Uterus (tissue), 2 donors: Measurements from ENCODE around the gene GPR63.

Source experiments
- POLR2A ChIP-seq, 2 donors: fragments of 450-650 bp; IDR thresholded peaks; one replicate each; pipeline ENCODE4 v1.6.1; 2016; ENCODE audit warnings: antibody characterized with exemption in 2 of 2, mild to moderate bottlenecking in 1 of 2, moderate library complexity in 1 of 2
- TF ChIP-seq, protein P1 (sequence below), 4 experiments: fragments of 200-600 bp in 2 of 4; fragments of 450-650 bp in 2 of 4; sonication (generic) in 2 of 4; IDR thresholded peaks; one replicate each; pipeline ENCODE4 v1.5.1; 2016 to 2019; ENCODE audit warnings: antibody characterized with exemption in 4 of 4, mild to moderate bottlenecking in 2 of 4, moderate library complexity in 1 of 4

DNA sequence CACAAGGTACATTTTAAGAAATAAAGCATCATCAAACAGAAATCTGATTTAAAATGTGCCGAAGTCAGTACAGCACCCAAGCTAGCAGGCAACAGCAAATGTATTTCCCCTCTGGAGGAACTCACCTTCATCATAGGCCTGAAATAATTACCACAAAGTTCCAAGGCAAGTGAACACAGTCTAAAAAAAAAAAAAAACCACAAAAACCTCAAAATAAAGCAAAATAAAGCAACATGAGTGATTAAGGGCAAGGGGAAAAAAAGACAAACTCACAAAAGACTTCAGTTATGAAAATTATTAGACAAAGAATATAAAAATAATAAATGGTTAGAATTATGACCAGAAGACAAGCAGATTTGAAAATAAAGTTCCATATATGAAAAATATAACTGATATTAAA lies 10.4 kb downstream of the GPR63 start:
- TF ChIP-seq, protein P1, sequence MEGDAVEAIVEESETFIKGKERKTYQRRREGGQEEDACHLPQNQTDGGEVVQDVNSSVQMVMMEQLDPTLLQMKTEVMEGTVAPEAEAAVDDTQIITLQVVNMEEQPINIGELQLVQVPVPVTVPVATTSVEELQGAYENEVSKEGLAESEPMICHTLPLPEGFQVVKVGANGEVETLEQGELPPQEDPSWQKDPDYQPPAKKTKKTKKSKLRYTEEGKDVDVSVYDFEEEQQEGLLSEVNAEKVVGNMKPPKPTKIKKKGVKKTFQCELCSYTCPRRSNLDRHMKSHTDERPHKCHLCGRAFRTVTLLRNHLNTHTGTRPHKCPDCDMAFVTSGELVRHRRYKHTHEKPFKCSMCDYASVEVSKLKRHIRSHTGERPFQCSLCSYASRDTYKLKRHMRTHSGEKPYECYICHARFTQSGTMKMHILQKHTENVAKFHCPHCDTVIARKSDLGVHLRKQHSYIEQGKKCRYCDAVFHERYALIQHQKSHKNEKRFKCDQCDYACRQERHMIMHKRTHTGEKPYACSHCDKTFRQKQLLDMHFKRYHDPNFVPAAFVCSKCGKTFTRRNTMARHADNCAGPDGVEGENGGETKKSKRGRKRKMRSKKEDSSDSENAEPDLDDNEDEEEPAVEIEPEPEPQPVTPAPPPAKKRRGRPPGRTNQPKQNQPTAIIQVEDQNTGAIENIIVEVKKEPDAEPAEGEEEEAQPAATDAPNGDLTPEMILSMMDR (IDR thresholded peaks at IDR 0.05), result no peak
- TF ChIP-seq POLR2A (IDR thresholded peaks at IDR 0.05), result no peak
